OCI-LY1 (cell line): Measurements from ENCODE around the gene NDNF.

ENCODE experiments used
- CTCF ChIP-seq: fragments of 200-600 bp; sonication (generic), shearing (Covaris generic); IDR thresholded peaks from 2 replicates; pipeline ENCODE4 v1.5.1; 2017; ENCODE audit warnings: mild to moderate bottlenecking, antibody characterized with exemption, low read length, moderate library complexity, mixed read lengths
- EZH2 ChIP-seq: fragments of 200-600 bp; sonication (generic), shearing (Covaris generic); IDR thresholded peaks from 2 replicates; pipeline ENCODE4 v1.8.0; 2017; ENCODE audit warnings: borderline replicate concordance, mixed run types, mild to moderate bottlenecking, antibody characterized with exemption, low read length, moderate library complexity, mixed read lengths

DNA sequence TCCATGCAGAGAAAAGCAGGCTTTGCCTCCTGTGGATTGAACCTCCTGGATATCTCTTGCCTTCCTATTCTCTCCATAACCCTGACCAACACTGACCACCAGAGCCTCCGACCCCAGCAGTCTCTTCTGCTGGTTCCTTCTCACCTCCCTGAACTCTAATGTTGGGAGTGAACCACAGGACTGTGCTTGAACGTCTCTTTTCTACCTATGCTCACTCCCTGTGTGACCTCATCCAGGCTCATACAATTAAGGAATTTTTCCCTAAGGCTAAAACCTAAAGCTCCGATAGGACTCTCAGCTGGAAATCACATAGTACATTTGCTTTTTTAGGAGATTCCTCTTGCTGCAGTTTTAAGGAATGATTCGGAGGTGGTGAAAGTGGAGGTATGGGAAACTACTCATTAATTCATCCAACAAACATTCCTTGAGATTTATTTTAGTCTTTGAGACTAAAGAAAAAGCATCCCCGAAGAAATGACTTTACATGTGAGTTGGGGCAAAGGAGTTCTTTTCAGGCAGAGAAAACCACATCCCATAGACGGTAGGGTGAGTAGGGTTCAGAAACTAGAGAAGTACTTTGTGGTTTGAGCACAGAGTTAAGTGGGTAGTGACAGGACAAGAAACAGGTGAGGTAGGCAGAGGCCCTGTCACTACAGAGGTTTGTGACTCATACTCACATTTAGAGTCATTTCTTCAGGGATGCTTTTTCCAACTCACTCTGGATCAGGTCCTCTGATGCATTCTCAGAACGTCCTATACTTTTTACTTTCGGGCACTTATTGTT is 30.8 kb downstream of the NDNF start:
- TF ChIP-seq CTCF (no peak), EZH2 (no peak)
